ENCODE data around the gene GLRA2. TPM values are rescaled to one million over a fixed set of nuclear protein-coding genes. Genes with fewer than 3 reads are reported as not detected.
"Not testable (repeated sequence)": the region's sequence is repeated elsewhere in the genome, so short reads cannot be mapped to it uniquely, and the experiment has no call there.

Gene GLRA2
- total RNA-seq, 1 donor from 2014 or later, result not detected

DNA sequence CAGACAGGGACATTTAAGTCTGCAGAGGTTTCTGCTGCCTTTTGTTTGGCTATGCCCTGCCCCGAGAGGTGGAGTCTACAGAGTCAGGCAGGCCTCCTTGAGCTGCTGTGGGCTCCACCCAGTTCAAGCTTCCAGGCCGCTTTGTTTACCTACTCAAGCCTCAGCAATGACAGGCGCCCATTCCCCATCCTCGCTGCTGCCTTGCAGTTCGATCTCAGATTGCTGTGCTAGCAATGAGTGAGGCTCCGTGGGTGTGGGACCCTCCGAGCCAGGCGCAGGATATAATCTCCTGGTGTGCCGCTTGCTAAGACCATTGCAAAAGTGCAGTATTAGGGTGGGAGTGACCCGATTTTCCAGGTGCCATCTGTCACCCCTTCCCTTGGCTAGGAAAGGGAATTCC, 159.0 kb downstream of the GLRA2 start:
- intact Hi-C loops (cut with DNase I); ATAC-seq; DNase-seq (ENCODE audit: missing footprints): not testable (repeated sequence)

DNA sequence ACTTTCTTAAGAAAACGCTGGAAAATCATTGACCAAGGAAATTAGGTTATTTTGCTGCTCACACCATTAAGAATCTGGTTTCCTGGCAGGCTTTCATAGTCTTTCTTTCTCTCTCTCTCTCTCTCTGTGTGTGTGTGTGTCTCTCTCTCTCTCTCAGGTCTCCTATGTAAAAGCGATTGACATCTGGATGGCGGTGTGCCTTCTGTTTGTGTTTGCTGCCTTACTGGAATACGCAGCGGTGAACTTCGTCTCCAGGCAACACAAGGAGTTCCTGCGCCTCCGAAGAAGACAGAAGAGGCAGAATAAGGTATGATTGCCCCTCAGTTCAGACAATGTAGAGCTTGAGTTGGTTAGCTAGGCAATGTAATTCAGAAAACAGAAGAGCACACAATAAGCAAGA, 161.2 kb downstream of the GLRA2 start:
- ATAC-seq, result no peak
- intact Hi-C loops (cut with DNase I), result no loop called here
- no peak for DNase-seq (ENCODE audit: missing footprints)

DNA sequence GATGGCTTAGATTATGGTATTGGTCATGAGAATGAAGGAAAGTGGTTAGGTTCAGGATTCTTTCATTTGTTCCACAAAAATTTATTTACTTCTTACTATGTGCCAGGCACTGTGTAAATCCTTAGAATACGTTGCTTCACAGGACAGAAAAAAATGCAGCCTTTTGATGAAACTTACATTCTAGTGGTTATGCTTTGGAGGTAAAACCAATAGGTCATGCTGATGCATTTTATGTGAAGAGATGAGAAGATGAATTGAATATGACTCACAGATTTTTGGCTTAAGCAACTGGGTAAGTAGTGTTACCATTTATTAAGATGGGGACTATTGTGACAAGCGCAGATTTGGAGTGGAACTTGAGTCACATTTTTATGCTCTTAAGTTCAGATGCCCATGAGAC, 165.3 kb downstream of the GLRA2 start:
- intact Hi-C loops (cut with DNase I), result no loop called here
- DNase-seq (ENCODE audit: missing footprints) (no peak), ATAC-seq (no peak)

DNA sequence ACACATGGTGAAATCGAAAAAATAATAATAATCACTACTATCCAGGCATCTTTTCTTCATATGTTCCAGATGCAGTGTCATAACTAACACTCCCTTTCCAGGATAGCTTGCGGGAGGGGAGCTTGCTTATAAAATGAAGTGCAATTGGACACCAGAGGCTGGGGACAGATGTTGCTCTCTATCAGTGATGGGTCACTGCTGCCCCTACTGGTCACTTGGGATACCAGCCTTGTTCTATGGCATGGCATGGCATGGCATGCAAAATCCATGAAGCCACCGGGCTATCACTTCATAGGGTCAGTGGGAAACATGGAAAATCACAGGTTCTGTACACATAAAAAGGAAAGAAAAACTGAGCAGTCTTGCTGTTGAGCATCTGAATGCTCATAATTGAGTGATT, 168.1 kb downstream of the GLRA2 start:
- ATAC-seq, result no peak
- DNase-seq (ENCODE audit: missing footprints), result no peak
- intact Hi-C loops (cut with DNase I), result no loop called here

DNA sequence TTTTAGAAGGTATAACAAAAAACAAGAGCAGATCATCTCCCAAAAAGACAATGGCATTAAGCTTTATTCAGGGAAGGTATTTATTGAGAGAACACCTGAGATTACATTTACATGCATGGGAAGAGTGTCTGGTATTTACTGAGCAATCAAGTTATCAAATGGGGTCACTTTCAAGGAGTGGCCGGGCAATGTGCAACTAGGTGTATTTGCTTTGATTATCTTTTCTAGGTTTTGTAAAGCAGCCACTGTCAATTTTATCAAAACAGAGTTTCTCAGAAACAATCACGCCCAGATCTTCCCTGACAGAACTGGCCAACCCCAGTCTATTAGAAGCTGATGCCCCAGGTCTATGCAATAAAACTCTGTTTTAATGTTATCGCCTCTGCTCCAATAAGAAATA, 169.5 kb downstream of the GLRA2 start:
- intact Hi-C loops (cut with DNase I), result no loop called here
- DNase-seq (ENCODE audit: missing footprints), result no peak
- no peak for ATAC-seq

DNA sequence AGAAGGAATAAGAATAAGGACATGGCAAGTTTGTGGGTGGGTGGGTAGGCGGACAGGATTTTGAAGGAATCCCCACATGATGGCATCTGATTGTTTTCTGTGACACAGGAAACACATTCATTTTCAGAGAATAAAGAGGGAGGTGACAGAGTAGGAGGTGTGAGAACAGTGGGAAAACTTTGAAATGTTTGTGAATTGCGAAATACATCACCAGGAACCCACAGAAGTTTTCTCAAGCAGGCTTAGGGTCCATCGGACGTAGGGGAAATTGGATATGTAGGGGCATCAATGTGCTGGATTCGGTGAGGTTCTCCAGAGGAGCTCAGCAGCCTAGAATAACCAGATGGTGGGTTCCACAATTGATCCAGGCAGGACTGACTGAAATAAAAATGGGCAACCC, 171.6 kb downstream of the GLRA2 start:
- intact Hi-C loops (cut with DNase I), result no loop called here
- no peak for DNase-seq (ENCODE audit: missing footprints)
- no peak for ATAC-seq

DNA sequence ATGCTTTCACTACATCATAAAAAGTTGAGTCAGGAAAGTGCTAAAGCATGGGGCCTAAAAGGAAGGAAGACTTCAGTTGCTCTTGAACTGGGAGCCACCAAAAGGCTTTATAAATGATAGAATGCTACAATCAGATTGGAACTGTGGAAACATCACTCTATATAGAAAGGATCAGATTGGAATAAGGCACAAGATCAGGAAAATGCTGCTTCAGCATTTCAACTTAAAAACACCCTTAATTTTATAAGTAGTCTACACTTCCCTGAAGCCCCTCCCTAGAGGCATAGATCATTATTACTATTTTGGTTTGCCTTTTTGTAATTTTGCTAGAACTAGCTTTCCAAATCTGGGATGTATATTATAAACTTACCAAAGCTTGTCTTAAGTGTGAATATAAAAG, 172.8 kb downstream of the GLRA2 start:
- intact Hi-C loops (cut with DNase I), result no loop called here
- no peak for ATAC-seq
- DNase-seq (ENCODE audit: missing footprints), result no peak

DNA sequence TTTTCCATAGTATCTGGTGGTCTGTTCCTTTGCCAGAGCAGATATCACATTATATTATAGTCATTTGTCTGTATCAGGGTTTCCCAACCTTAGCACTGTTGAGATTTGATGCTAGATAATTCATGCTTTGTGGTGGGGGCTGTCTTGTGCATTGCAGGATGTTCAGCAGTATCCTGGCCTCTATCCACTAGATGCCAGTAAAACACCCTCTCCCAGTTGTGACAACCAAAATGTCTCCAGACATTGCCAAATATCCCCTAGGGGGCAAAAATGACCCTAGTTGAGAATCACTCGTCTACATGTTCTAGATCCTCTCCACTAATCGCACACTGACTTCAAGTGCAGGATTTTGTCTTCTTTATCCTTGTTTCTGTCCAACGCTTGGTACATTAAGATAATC, 182.8 kb downstream of the GLRA2 start:
- intact Hi-C loops (cut with DNase I), result no loop called here
- DNase-seq (ENCODE audit: missing footprints) (no peak), ATAC-seq (no peak)

DNA sequence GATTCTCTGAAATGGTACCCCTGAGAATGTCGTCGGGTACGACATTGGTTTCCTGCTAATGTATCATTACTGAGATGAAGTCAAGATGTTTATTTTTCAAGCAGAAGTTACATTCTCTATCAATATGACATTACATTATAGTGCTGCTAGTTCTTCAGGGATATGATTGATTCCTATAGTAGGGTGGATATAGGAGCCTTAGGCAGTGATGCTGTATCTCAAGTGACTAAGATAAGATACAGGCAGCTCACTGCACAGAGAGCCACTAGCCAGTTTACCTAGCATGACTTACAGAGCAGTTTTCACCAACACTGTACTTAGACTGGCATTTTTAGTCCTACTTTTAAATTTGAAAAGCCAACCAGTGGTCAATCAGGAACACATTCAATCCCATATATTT, 188.6 kb downstream of the GLRA2 start:
- intact Hi-C loops (cut with DNase I), result no loop called here
- DNase-seq (ENCODE audit: missing footprints) (no peak), ATAC-seq (no peak)

DNA sequence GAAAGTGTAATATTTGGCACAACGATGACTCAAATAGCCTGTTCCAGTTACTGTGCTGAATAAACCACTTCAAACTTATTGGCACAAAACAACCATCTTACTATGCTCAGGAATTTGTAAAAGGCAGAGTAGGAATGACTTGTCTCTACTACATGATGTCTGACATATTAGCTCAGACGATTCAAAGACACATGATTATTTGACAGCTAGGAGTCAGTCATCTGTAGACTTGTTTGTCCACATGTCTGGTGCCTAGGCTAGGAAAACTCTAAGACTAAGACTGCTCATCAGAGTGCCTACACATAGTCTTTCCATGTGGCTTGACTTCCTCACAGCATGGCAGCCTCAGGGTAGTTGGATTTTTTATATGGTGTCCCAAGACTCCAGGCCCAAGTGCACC, 189.1 kb downstream of the GLRA2 start:
- DNase-seq (ENCODE audit: missing footprints), result no peak
- intact Hi-C loops (cut with DNase I), result no loop called here
- ATAC-seq, result no peak

DNA sequence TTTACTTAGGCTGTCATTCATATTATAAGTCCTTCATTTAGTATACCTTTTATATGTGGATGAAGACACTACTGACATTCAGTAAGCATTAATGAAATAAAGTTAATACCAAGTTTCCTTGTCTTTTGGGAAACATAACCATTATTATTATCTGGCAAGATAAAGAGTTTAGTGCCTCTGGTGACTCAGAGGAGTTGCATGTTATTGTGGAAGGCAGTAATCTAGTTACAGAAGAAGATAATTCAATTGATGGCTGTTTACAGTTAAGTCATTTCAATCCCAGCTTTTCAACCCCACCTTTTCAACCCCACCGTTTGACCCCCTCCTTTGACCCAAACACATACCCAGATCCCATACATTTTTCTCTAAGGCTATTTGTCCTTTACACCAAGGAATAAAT, 199.7 kb downstream of the GLRA2 start:
- no peak for DNase-seq (ENCODE audit: missing footprints)
- ATAC-seq, result no peak
- intact Hi-C loops (cut with DNase I), result no loop called here

DNA sequence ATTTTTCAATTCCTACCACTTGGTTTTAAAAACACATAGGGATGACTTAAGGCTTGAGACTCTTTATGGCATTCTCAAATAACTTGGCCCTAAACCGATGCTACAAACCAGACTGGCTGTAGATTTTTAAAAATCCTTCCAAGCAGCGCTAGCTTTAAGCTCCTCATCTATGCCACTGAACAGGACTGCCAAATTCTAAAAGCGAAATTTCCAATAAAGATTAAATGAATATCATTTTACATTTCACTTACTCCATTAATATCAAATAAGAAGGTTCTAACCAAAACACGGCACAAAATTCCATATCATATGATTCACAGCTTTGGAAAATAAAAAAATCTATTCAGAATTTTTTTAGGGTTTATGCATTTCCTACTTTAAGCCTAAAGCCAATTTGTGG, 209.3 kb downstream of the GLRA2 start:
- DNase-seq (ENCODE audit: missing footprints) (no peak), ATAC-seq (no peak)
- intact Hi-C loops (cut with DNase I), result no loop called here

DNA sequence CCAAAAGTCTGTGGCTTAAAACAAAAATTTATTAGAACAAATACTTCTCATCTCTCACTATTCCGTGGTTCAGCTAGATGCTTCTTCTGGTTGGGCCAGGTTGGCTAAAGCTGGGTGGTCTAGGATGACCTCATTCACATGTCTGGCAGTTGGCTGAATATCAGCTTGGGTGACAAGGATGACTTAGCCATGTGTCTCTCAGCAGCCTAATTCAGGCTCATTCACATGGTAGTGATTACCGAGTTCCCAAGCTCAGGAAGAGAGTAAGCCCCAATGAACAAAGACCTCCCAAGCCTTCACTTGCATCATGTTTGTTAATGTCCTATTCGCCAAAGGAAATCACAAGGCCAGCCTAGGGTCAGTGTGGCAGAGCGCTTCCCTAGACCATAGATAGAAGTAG, 224.1 kb downstream of the GLRA2 start:
- DNase-seq (ENCODE audit: missing footprints) (no peak), ATAC-seq (no peak)
- intact Hi-C loops (cut with DNase I), result no loop called here

DNA sequence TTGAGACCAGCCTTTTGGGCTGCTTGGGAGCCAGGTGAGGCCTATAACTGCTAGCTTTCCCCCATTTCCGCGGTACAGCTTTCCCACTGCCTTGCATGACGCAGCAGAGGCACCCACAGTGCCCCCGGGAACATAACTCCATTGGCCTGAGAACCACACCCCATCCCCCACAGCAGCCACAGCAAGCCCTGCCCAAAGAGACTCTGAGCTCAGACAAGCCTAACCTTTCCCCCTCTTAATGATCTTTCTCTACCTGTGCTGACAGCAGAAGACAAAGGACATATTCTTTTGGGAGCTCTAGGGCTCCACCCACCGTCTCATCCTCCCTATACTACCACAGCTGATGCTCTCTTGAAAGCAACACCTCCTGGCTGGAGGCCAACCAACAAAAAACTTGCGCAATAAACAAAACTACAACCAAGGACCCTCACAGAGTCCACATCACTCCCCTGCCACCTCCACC, 228.7 kb downstream of the GLRA2 start:
- intact Hi-C loops (cut with DNase I), result no loop called here
- no peak for ATAC-seq

DNA sequence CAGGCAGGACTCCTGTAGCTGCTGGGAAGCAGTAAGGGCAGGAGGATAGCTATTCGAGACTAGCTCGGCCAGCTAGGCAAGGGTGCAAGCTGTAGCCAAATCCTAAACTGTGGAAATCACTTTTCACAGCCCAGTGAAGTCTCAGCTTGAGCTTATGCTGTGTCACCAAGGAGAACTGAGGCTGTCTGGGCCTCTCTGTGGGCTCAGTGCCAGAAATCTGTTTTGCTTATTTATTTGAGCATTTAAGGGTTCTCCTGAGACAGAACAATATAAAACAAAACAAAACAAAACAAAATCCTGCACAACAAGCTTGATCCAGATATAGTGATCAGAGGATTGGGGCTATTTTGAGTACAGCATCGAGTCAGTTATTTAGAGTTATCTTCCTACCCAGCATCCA, 246.1 kb downstream of the GLRA2 start:
- no peak for DNase-seq (ENCODE audit: missing footprints)
- intact Hi-C loops (cut with DNase I), result no loop called here
- no peak for ATAC-seq

More for the DNA sequence above, 228.7 kb downstream of the GLRA2 start:
- no peak for DNase-seq (ENCODE audit: missing footprints)

DNA sequence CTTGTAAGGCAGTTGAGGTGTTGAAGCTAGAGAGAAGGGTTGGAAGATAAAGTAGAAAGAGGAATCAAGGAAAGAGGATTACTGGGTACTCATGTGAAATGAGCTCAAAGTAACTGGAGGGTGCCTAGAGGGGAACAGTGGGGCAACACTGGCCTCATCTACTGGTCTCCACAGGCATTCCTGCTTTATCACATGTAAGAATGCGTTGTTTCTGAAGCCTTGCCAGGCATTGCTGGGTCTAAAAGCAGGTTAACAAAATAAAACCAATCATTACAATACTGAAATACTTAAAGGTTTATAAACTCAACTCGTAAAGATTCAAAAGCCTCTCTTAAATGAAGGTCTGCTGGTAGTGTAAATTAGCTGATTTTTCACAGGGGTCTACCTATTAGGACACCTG, 247.6 kb downstream of the GLRA2 start:
- DNase-seq (ENCODE audit: missing footprints) (no peak), ATAC-seq (no peak)
- intact Hi-C loops (cut with DNase I), result no loop called here

DNA sequence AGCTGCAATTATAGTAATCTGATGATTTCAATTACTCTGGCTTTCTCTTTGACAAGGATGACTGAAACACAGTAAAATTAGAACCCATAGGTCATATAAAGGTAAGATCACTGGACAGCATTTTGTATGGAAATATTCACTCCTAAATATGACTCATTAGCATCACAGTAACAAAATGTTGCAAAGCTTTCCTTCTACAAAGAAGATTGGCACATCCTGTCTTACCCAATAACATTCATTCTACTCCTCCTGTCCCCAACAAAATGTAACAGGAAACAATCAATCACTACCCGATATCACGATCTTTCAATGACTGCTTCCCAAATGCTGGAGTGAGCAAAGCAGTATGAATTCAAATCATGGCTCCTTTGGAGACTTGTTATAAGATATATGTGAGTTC, 248.2 kb downstream of the GLRA2 start:
- DNase-seq (ENCODE audit: missing footprints) (no peak), ATAC-seq (no peak)
- intact Hi-C loops (cut with DNase I), result no loop called here

DNA sequence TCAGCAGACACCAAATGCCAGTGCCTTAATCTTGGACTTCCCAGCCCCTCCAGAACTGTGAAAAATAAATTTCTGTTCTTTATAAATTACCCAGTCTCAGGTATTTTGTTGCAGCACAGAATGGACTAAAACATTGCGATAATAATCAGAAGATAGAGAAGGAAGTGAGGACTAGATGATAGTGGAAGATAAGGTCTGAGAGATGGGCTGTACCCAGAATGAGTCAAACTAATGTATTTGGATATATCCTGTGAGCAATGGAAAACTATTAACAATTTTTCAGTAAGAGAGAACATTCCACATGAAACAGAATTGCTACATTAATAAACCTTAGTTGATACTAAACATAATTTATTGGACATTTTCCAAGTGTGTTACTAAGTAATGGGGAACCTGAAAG, 250.2 kb downstream of the GLRA2 start:
- DNase-seq (ENCODE audit: missing footprints), result no peak
- no peak for ATAC-seq
- intact Hi-C loops (cut with DNase I), result no loop called here

Data from Right ventricle myocardium inferior (tissue), 1 donor.